Activated CD8-positive, alpha-beta memory T cell treated with anti-CD3 and anti-CD28 coated beads for 48 hours (primary cell): Measurements from ENCODE around the gene STPG4.

Experiments used
- DNase-seq, 3 experiments: peaks; one replicate each; pipeline ENCODE4 v3.0.0-alpha.2; 2020; ENCODE audit warnings: low read depth in 2 of 3, low spot score in 2 of 3

STPG4 gene

GRCh38 chr2:47037678-47038077 lies 117.4 kb downstream of the STPG4 start:
- DNase-seq: no peak
